WERI-Rb-1 (cell line): ENCODE data around the gene SIM2.
"Not testable (repeated sequence)": the region's sequence is repeated elsewhere in the genome, so short reads cannot be mapped to it uniquely, and the experiment has no call there.

Source experiments
- DNase-seq: peaks from one replicate; pipeline ENCODE4 v3.0.0-alpha.2; 2020
- H3K27ac ChIP-seq: fragments of 250-450 bp; sonication (Bioruptor Pico); 2 replicates; pipeline ENCODE4 v1.5.1; 2020; ENCODE audit warnings: mild to moderate bottlenecking, moderate library complexity
- H3K27me3 ChIP-seq: fragments of 250-450 bp; sonication (Bioruptor Pico); 2 replicates; pipeline ENCODE4 v1.5.1; 2021; ENCODE audit warnings: mild to moderate bottlenecking, low read depth, moderate library complexity; ENCODE audit not compliant: insufficient read depth, severe bottlenecking
- H3K36me3 ChIP-seq: fragments of 250-450 bp; sonication (Bioruptor Pico); 2 replicates; pipeline ENCODE4 v1.5.1; 2020; ENCODE audit warnings: mild to moderate bottlenecking, moderate library complexity
- H3K4me3 ChIP-seq: 2 replicates; pipeline ENCODE4 v1.5.1; 2011; ENCODE audit warnings: low read depth, mild to moderate bottlenecking, control low read depth, low read length
- H3K9me3 ChIP-seq: fragments of 250-450 bp; sonication (Bioruptor Pico); 2 replicates; pipeline ENCODE4 v1.5.1; 2021; ENCODE audit warnings: mild to moderate bottlenecking, moderate library complexity; ENCODE audit not compliant: severe bottlenecking
- CTCF ChIP-seq: IDR thresholded peaks from 2 replicates; pipeline ENCODE4 v1.5.1; 2011; ENCODE audit warnings: low read depth, mild to moderate bottlenecking, control low read depth, inconsistent platforms, low read length

The SIM2 gene

GRCh38 chr21:36668713-36669112, 30.2 kb upstream of the SIM2 start:
- Histone ChIP-seq H3K27me3 (no peaks in the 10 kb centered on the region), H3K27ac (no peak overlapping the region), H3K9me3 (no peaks in the 10 kb centered on the region), H3K36me3 (no peaks in the 10 kb centered on the region), H3K4me3 (no peak overlapping the region)
- no peak for DNase-seq
- no peak for TF ChIP-seq CTCF

- TF ChIP-seq CTCF, result no peak
- no peaks in the 10 kb centered on the region for H3K36me3 ChIP-seq
- H3K9me3 ChIP-seq, result no peaks in the 10 kb centered on the region
- H3K27me3 ChIP-seq, result no peaks in the 10 kb centered on the region
- no peak for DNase-seq
- H3K4me3 ChIP-seq, result no peak overlapping the region
- H3K27ac ChIP-seq, result no peak overlapping the region
Observed at GRCh38 chr21:36671836-36672235, 27.1 kb upstream of the SIM2 start.

- not testable (repeated sequence) for H3K36me3 ChIP-seq, H3K9me3 ChIP-seq, H3K27me3 ChIP-seq, H3K4me3 ChIP-seq, DNase-seq, H3K27ac ChIP-seq
Observed at GRCh38 chr21:36672296-36672695, 26.6 kb upstream of the SIM2 start.

GRCh38 chr21:36672737-36673136, 26.2 kb upstream of the SIM2 start:
- no peak overlapping the region for H3K4me3 ChIP-seq
- no peaks in the 10 kb centered on the region for H3K36me3 ChIP-seq
- no peak for TF ChIP-seq CTCF
- no peak for DNase-seq
- no peaks in the 10 kb centered on the region for H3K9me3 ChIP-seq
- H3K27ac ChIP-seq, result no peak overlapping the region
- no peaks in the 10 kb centered on the region for H3K27me3 ChIP-seq

- no peak overlapping the region for H3K27ac ChIP-seq
- no peaks in the 10 kb centered on the region for H3K36me3 ChIP-seq
- peaks cover 10% of the 10 kb centered on the region for H3K9me3 ChIP-seq
- H3K27me3 ChIP-seq, result no peaks in the 10 kb centered on the region
- TF ChIP-seq CTCF, result no peak
- H3K4me3 ChIP-seq, result no peak overlapping the region
- DNase-seq, result no peak
Observed at GRCh38 chr21:36676039-36676950, 22.6 kb upstream of the SIM2 start.

- Histone ChIP-seq H3K36me3 (no peaks in the 10 kb centered on the region), H3K9me3 (peaks cover 13% of the 10 kb centered on the region), H3K27me3 (no peaks in the 10 kb centered on the region), H3K4me3 (no peak overlapping the region), H3K27ac (no peak overlapping the region)
- DNase-seq, result no peak
- TF ChIP-seq CTCF, result no peak
Observed at GRCh38 chr21:36677443-36677842, 21.5 kb upstream of the SIM2 start.
